HUDEP-2 (cell line): ENCODE measurements around the gene FAM236B.
"Not testable (repeated sequence)": the region's sequence is repeated elsewhere in the genome, so short reads cannot be mapped to it uniquely, and the experiment has no call there.

ENCODE experiments used
- DNase-seq, 76 experiments: peaks; one replicate each; lab custom pipeline; 2025; ENCODE audit not compliant: unreplicated experiment in 76 of 76; lab: John Stamatoyannopoulos, UW

Gene FAM236B

DNA sequence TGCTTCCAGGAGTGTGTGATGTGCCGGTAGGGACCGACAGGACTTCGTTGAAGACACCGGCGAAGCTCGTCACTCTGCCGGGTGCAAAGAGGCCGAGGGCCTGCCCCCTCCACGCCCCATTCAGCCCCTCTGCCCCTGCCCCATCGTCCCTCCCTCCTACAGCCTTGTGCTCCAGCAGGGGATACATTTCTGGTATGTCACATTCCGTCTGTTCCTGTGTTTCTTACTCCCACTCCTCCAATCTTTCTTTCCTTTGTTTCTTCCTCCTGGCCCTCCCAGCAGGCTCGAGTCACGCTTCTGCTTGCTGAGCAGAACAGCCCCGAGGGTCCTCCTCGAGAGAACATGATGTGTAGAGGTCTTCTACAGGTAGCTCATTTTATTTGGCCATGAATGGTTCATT is at the start of gene FAM236B:
Gene FAM236B (minus strand): TSS at position 101 of the 400 bp plus-strand sequence. CDS start 100 bp downstream, at position 1.
- not testable (repeated sequence) for DNase-seq

DNA sequence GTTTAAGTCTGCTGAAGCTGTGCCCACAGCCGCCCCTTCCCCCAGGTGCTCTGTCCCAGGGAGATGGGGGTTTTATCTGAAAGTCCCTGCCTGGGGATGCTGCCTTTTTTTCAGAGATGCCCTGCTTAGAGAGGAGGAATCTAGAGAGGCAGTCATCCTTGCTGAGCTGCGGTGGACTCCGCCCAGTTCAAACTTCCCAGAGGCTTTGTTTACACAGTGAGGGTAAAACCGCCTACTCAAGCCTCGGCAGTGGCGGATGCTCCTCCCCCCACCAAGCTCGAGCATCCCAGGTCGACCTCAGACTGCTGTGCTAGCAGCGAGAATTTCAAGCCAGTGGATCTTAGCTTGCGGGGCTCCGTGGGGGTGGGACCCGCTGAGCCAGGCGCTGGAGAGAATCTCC is 48.2 kb upstream of the FAM236B start:
- DNase-seq = not testable (repeated sequence)

DNA sequence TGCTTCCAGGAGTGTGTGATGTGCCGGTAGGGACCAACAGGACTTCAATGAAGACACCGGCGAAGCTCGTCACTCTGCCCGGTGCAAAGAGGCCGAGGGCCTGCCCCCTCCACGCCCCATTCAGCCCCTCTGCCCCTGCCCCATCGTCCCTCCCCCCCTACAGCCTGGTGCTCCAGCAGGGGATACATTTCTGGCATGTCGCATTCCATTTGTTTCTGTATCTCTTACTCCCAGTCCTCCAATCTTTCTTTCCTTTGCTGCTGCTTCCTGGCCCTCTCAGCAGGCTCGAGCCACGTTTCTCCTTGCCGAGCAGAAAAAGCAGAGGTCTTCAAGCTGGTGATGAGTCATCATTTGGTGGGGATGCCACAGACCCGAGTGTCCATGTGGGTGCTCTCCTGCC is 25.6 kb upstream of the FAM236B start, which contains the start of gene FAM236D:
Gene FAM236D (minus strand): TSS at position 101 of the 400 bp plus-strand sequence. CDS start 100 bp downstream, at position 1.
- DNase-seq = not testable (repeated sequence)

DNA sequence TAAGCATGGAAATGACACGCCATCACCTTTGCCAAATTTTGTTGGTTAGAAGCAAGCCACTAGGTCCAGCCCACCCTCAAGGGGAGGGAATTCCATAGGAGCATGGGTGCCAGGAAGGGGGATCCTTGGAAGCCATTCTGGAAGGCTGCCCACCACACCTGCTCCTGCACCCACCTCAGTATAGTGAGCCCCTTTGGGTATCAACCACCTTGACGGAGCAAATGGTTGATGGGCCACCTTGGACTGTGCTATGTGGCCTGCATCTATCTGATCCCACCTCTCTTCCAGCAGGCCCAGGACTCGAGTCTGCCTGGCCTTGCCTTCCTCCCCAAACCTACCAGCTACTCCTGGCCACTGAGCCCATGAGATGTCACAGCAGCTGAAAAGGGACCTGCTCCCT is 7.9 kb upstream of the FAM236B start:
- DNase-seq = not testable (repeated sequence)

DNA sequence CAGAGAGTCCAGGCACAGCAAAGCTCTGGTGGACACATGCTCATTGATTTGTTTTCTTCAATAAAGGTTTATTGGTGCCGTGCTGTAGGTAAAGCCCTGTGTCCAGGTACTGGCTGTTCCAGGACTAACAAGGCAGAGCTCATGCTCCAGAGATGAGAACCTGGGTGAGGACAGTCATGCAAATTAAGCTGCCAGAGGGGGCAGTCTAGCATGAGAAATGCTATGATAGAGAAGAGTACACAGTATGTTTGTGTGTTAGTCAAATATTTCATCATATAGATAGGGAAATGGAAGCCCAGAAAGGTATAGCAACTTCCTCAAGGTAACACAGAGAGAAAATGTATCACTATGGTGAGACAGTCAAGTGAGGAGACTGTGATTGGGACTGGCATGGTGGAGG is 5.7 kb upstream of the FAM236B start:
- not testable (repeated sequence) for DNase-seq

DNA sequence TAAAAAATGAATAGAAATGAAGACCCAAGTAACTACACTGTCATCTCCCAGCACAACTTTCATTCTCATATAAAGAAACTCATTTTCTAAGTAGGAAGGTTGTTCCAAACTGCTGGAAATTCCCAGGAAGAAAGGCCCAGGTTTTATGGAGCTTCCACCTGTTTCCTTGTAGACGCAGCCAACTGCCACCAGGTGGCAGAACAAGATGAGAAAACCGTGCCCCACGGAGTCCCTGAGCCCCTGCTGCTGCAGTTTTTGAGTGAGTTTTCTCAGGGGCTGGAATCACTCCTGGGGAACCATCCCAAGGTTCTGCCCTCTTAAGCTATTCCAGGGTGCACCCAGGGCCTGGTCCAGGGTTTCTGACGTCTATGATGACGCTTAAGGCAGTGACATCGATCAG is 1.5 kb upstream of the FAM236B start:
- not testable (repeated sequence) for DNase-seq

DNA sequence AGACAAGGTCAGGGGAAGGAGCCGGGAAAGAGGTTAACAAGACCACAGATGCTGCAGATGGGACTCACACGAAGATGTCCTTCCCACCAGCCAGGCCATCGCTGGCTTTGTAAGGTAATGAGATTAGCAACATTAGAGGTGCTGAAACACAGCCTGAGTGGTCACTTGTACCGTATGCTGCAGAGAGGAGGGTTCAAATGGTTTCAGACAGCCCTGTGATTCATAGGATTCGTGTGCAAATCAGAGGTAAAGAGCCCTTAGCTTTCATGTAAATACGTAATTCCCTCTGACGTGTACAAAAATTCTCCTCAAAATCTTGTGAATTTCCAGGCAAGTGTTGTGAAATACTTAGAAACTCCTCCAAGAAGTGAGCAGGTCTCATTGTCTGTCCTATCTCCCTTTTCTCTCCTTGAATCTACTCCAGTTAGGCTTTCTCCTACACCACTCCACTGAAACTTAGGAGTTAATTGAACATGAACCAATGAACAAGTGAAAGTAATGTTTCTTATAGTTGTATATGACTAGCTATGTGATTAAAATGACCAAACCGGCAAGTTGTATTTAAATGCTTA is 991 bp upstream of the FAM236B start:
- DNase-seq = not testable (repeated sequence)

DNA sequence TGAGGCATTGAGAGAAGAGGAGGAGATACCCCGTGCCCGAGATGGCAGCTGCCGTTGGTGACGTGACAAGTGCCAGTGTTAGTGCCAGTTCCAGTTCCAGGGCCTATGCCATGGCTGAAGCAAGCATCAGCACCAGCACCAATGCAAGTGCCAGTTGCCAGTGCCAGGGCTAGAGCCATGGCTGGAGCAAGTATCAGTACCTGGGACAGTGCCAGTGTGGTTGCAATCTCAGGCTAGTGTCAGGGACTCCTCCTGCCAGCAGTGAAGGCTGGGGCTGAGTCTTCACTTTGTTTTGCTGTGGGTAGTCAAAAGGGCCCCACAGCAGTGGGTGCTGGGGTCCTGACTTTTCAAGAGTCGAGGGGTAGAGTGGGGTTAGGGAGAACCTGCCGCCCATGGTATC is 4.3 kb downstream of the FAM236B start:
- not testable (repeated sequence) for DNase-seq

DNA sequence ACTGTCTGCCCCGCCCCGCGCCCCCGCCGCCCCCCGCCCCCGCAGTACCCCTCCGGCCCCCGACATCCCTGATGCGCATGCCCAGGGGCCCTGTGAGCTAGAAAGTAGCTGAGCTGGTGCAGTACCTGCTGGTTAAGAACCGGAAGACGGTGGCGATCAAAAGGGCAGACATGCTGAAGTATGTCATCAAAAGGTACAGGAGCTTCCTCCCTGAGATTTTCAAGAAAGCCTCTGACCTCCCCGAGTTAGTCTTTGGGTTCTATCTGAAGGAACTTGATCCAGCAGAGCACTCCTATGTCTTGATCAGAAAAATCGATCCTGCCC is 5.0 kb downstream of the FAM236B start:
- not testable (repeated sequence) for DNase-seq

DNA sequence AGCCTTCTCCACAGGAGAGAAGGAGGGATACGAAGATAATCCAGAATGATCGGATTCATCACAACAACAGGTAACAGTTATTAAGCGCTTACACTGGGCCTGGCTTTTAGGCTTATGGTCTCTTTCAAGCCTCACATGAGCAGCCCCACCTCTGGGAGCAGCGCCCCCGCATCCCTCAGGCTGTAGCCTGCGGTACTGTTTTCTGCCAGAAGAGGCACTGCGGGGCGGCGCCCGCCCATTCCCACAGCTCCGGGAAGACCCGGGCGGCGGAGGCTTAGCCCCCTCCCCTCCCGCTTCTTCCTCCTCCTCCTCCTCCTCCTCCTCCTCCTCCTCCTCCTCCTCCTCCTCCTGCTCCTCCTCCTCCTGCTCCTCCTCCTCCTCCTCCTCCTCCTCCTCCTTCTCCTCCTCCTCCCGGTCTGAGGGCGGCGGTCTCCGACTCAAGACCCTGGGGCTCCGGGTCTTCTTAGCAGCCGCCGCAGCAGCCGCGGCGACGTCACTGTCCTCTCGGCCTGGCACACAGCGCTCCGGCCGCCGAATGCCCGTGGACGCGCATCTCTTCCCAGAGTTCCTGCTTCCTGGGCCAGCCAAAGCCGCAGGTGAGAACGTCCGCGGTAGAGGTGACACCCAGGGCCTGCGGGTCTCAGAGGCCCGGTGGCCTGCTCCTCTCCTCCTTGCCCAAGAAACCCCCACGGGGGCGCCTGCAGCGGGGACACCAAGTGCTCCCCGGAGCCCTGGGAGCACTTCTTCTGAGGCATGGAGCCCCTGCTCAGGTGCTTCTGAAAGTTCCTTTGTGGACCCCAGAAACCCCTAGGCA is 5.6 kb downstream of the FAM236B start, which contains the start of gene DMRTC1B:
Gene DMRTC1B (plus strand): TSS at position 238 of the 814 bp plus-strand sequence. CDS start 68,246 bp downstream, outside the sequence.
- DNase-seq = not testable (repeated sequence)

DNA sequence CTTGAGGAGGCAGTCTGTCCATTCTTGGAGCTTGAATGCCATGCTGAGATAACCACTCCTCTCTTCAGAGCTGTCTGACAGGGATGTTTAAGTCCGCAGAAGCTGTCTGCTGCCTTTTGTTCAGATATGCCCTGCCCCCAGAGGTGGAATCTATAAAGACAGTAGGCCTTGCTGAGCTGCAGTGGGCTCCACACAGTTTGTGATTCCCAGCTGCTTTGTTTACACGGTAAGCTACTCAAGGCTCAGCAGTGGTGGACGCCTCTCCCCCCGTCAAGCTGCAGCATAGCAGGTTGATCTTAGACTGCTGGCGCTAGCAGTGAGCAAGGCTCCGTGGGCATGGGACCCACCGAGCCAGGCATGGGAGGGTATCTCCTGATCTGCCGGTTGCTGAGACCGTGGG is 22.0 kb downstream of the FAM236B start:
- not testable (repeated sequence) for DNase-seq

DNA sequence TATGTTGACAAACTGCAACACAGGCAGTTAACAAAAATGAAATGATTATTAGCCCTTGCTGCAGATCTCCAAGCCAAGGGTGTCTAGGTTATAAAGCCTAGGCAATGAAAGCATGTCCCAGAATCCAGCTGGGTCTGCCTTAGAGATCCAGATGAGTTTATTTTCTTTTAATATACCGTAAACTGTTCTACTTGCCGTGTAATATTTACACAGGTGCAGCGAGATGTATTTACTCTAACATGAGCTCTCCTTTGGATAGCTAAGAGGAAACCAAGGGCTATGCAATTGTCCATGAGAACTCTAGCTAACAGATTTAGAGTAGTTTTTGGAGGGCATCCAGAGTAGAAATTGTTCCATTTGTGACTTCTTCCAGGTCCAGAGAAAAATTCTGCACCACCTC is 33.9 kb downstream of the FAM236B start:
- DNase-seq = not testable (repeated sequence)

DNA sequence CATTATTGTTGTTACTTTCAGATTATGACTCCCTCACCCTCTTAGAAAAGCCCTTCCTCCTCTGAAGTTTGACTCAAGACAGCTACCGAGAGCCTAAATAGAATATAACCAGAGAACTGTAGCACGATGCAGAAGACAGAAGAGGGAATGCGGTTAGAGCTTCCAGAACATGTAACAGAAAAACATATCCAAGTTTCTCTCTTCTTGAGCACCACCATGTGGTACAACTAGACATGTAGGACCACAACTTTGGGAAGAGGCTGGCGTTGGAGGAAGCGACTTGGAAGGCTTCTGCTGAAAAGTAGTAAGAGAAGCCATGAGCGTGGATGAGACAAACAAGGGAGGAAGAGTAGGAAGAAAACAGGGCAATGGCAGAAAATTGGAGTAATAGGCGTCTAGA is 36.9 kb downstream of the FAM236B start:
- DNase-seq = not testable (repeated sequence)

DNA sequence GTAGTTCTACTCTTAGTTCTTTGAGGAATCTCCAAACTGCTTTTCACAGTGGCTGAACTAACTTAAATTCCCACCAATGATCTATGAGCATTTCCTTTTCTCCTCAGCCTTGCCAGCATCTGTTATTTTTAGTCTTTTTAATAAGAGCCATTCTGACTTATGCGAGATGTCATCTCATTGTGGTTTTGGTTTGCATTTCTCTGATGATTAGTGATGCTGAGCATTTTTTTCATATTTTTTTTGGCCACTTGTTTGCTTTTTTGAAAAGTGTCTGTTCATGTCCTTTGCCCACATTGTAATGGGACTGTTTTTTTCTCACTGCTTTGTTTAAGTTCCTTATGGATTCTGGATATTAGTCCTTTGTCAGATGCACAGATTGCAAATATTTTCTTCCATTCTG is 46.9 kb downstream of the FAM236B start:
- no peak for DNase-seq

DNA sequence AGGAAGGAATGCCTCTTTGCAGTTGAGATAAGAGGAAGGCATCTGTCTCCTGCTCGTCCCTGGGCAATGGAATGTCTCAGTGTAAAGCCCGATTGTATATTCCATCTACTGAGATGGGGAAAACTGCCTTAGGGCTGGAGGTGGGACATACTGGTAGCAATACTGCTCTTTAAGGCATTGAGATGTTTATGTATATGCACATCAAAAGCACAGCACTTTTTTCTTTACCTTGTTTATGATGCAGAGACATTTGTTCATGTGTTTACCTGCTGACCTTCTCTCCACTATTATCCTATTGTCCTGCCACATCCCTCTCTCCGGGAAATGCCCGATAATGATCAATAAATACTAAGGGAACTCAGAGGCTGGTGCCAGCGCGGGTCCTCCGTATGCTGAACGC is 48.8 kb downstream of the FAM236B start:
- not testable (repeated sequence) for DNase-seq
